Thyroid gland (tissue), 4 donors: ENCODE results near the gene SNX24. TPM values are rescaled to one million over a fixed set of nuclear protein-coding genes. Genes with fewer than 3 reads are reported as not detected.

Experiments used
- DNase-seq, 2 donors: peaks; one replicate each; pipeline ENCODE4 v3.0.0-alpha.2; 2019
- H3K27ac ChIP-seq, 3 donors: fragments of 200-600 bp; sonication (generic); 1 replicate in 2 of 3; 2 replicates in 1 of 3; pipeline ENCODE4 v1.5.1; 2016 to 2019; ENCODE audit warnings: mild to moderate bottlenecking in 1 of 3, moderate library complexity in 1 of 3
- H3K27me3 ChIP-seq: fragments of 200-600 bp; sonication (generic); one replicate; pipeline ENCODE4 v1.5.1; 2019
- H3K36me3 ChIP-seq, 2 donors: fragments of 200-600 bp; sonication (generic); one replicate each; pipeline ENCODE4 v1.5.1; 2016 to 2019
- H3K4me1 ChIP-seq, 2 donors: fragments of 200-600 bp; sonication (generic); one replicate each; pipeline ENCODE4 v1.5.1; 2017 to 2019
- H3K4me3 ChIP-seq, 3 donors: fragments of 200-600 bp; sonication (generic); replicated peaks in 1 of 3; 1 replicate in 2 of 3; 2 replicates in 1 of 3; pipeline ENCODE4 v1.5.1; 2016; ENCODE audit warnings: mild to moderate bottlenecking in 1 of 3
- H3K9me3 ChIP-seq: fragments of 200-600 bp; sonication (generic); one replicate; pipeline ENCODE4 v1.5.1; 2017
- CTCF ChIP-seq, 6 experiments: fragments of 200-600 bp in 3 of 6; fragments of 450-650 bp in 3 of 6; sonication (generic) in 3 of 6; IDR thresholded peaks; one replicate each; pipeline ENCODE4 v1.5.1; 2016 to 2019; ENCODE audit warnings: antibody characterized with exemption in 6 of 6, mild to moderate bottlenecking in 2 of 6, inconsistent platforms in 1 of 6, moderate library complexity in 1 of 6
- POLR2A ChIP-seq, 2 donors: fragments of 450-650 bp; IDR thresholded peaks; one replicate each; pipeline ENCODE4 v1.6.1; 2017; ENCODE audit warnings: antibody characterized with exemption in 2 of 2, mild to moderate bottlenecking in 2 of 2, moderate library complexity in 1 of 2
- WGBS, 2 donors: methylation state at CpG; one replicate each; pipeline ENCODE4 v1.1.5; 2017; 5-methylcytosine and 5-hydroxymethylcytosine counted together
- intact Hi-C: fragments of 100-400 bp; cut with DNase I; formaldehyde crosslinking; loops from one replicate; pipeline ENCODE4 v1.15.1; 2023
- total RNA-seq, 4 donors: library from RNA; depleted of rRNA; stranded (reverse); fragments of >200 nt; gene quantifications; one replicate each; pipeline ENCODE4 v1.2.3, GENCODE V29; 2016

SNX24 gene
- total RNA-seq, 4 donors from 2014 or later = 17.1 to 39.7 (median 33.1) TPM

- Histone ChIP-seq H3K4me1 (peaks cover 5 to 12% of the 10 kb centered on the region in 2 donors), H3K36me3 (peaks cover 5 to 6% of the 10 kb centered on the region in 2 donors), H3K27me3 (no peaks in the 10 kb centered on the region), H3K27ac (no peak overlapping the region), H3K4me3 (no peak overlapping the region), H3K9me3 (no peaks in the 10 kb centered on the region)
- no peak for DNase-seq
- intact Hi-C loops = no loop called here
- TF ChIP-seq CTCF (IDR thresholded peaks at IDR 0.05) (no peak), POLR2A (IDR thresholded peaks at IDR 0.05) (no peak)
- 88 to 91% methylated on average over 6 of the region's 6 CpGs for WGBS, 2 donors
Measured at GRCh38 chr5:123033157-123033671, 187.8 kb downstream of the SNX24 start.

- peak overlapping the region; percentile 95 to 98 (median 97) for H3K27ac ChIP-seq
- H3K4me1 ChIP-seq = peaks cover 5 to 12% of the 10 kb centered on the region in 2 donors
- peak; percentile 84 to 85 for DNase-seq
- no peaks in the 10 kb centered on the region for H3K36me3 ChIP-seq
- H3K4me3 ChIP-seq = peak overlapping the region; percentile 33 to 72 (median 51)
- no peak for TF ChIP-seq CTCF (IDR thresholded peaks at IDR 0.05)
- TF ChIP-seq POLR2A (IDR thresholded peaks at IDR 0.05) = peak in 1 of 2 donors; percentile 25
- H3K27me3 ChIP-seq = no peaks in the 10 kb centered on the region
- intact Hi-C loops = no loop called here
- H3K9me3 ChIP-seq = no peaks in the 10 kb centered on the region
- WGBS, 2 donors = 2% methylated on average over 19 to 24 of the region's 27 CpGs
Measured at GRCh38 chr5:123035360-123035917, 190.0 kb downstream of the SNX24 start.

GRCh38 chr5:123035918-123036390 is 190.5 kb downstream of the SNX24 start:
- H3K9me3 ChIP-seq = no peaks in the 10 kb centered on the region
- TF ChIP-seq CTCF (IDR thresholded peaks at IDR 0.05) = no peak
- TF ChIP-seq POLR2A (IDR thresholded peaks at IDR 0.05) = peak in 1 of 2 donors; percentile 6
- H3K27ac ChIP-seq = peak overlapping the region; percentile 95 to 98 (median 97)
- 1% methylated on average over 27 of the region's 40 CpGs; no CpG with 5 or more reads in 1 of the 2 donors for WGBS, 2 donors
- H3K27me3 ChIP-seq = no peaks in the 10 kb centered on the region
- DNase-seq = peak; percentile 80 to 88
- no peaks in the 10 kb centered on the region for H3K36me3 ChIP-seq
- H3K4me3 ChIP-seq = peak overlapping the region; percentile 33 to 72 (median 51)
- H3K4me1 ChIP-seq = peaks cover 5 to 12% of the 10 kb centered on the region in 2 donors
- intact Hi-C loops = no loop called here

- intact Hi-C loops = no loop called here
- 0 to 5% methylated on average over 11 to 29 of the region's 84 CpGs for WGBS, 2 donors
- no peaks in the 10 kb centered on the region for H3K27me3 ChIP-seq
Measured at GRCh38 chr5:123036391-123037103, 191.1 kb downstream of the SNX24 start, which contains the start of gene PPIC. Gene PPIC, minus strand, starts transcription at chr5:123036725. Its CDS starts 100 bp downstream, at chr5:123036625.

More at GRCh38 chr5:123036391-123037103, 191.1 kb downstream of the SNX24 start, which contains the start of gene PPIC:
- Histone ChIP-seq H3K27ac (peak within 1 kb of the TSS; percentile 95 to 98 (median 97)), H3K36me3 (no peaks in the 10 kb centered on the region), H3K4me1 (peaks cover 5 to 12% of the 10 kb centered on the region in 2 donors), H3K9me3 (no peaks in the 10 kb centered on the region), H3K4me3 (peak within 1 kb of the TSS; percentile 33 to 72 (median 51))
- TF ChIP-seq CTCF (IDR thresholded peaks at IDR 0.05) (no peak), POLR2A (IDR thresholded peaks at IDR 0.05) (peak; percentile 31 to 92)
- DNase-seq = peak; percentile 92
